Activated CD4-positive, alpha-beta T cell treated with anti-CD3 and anti-CD28 coated beads, Interleukin-2, amount 50 U/mL, for 24 hours (primary cell): Measurements from ENCODE around the gene MRPS21.

Source experiments
- DNase-seq, 2 donors: peaks; one replicate each; pipeline ENCODE4 v3.0.0-alpha.2; 2020; ENCODE audit warnings: low read depth in 1 of 2, low spot score in 1 of 2

MRPS21 gene

DNA sequence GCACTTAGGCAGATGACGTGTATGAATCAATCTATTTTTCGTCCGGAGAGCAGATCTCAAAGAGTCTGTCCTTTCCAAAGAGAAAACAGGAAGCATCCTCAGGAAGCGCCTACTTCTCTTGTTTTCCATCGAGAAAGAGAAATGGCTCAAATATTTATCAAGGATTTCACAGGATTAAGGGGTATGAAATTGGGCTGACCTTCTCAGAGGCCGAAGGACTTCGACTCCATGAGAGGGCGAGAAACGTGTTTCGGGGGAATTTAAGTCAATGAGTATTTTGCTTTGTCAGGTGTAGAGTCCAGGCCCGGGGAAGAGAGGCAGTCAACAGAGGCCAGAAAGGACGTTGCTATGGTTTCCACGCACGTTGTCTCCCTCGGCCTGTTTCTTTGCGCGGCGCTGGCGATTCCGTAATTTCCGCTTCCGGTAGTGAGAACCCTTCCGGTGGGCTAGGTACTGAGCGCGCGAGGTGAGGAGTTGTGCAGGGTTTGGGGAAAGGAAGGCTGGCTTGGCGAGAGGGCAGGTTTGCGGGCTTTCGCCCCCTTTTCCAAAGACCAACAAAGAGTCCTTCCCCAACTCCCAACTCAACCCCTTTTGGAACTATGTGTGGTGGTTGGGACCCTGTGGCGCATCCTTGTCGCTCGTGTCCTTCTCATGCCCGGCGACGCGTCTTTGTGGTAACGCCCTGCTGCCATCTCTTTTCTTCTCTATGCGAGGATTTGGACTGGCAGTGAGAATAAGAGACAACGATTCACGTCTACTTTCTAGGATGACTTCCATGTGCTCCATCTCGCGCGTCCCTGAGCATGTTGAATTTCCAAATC is at the start of gene MRPS21:
Gene MRPS21 (plus strand): TSS at position 429 of the 821 bp plus-strand sequence. CDS start 506 bp downstream, outside the sequence.
- DNase-seq = peak; percentile 75 to 87

DNA sequence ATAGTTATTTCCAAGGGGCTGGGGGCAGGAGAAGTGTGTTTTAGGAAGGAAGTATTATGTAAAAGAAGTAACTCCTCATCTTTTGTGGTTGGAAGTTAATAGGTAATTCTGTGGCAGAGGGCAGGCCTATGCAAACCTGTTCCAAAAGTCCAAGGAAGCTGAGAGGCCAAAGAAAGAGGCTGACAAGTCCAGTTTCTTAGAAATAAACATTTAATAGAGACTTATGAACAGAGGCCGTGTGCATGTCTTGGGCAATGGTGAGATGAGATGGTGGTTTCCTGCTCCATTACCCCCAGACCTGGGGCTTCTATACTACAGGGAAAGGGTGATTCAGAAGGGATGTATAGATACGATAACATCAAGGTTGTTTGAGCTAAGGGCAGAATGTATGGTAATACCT is 43.7 kb upstream of the MRPS21 start:
- DNase-seq = no peak

DNA sequence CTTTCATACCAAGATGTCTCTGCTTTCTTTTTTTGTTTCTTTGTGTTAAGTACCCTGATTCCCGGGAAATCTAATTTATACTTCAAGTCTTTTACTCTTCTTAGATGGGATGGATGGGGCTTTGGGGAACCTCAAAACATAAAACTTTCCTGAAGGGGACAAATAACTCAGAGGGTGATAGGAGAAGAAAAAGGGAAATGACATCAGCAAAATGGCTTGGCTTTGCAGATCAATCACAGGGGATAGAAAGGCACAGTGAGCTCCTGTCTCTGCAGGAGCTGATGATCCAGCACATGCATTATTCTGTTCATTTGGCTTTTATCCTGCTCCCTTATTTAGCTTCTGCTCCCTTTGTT is 37.5 kb upstream of the MRPS21 start:
- DNase-seq = no peak

DNA sequence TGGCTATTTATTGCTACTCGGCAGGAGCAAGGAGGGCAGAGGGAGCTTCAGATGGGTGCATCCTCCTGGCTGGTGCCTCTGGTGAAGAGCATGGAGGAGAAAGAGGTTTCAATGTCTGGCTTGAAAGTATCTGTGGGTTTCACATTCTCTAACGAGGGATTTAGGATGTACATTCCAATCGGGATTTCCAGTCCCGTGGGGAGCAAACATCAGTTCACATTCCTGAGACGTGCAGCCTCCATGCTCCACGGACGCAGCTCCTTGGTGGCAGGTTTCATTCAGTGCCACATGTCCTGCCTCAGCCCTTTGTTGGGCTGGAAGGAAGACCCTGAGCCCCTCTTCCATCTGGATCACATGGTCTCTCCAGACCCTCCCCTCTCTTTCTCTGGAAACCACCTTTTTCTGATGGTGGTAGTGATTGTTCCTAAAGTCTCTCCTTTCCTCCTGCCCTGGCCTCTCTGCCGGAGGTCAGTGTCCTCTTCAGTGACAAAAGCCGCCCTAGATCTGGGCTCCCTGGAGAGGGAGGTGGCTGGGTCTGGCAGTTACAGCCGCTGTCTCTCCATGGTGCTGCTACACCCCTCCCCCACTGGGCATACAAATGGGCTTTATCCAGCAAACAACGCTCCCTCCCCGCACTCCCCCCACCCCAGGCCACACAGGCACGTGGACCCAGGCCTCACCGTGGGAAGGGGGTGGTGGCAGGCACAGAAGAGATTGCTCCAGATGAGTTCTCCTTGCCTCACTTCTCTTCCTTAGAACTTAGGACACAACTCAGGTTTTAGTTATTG is 36.9 kb upstream of the MRPS21 start:
- DNase-seq = no peak

DNA sequence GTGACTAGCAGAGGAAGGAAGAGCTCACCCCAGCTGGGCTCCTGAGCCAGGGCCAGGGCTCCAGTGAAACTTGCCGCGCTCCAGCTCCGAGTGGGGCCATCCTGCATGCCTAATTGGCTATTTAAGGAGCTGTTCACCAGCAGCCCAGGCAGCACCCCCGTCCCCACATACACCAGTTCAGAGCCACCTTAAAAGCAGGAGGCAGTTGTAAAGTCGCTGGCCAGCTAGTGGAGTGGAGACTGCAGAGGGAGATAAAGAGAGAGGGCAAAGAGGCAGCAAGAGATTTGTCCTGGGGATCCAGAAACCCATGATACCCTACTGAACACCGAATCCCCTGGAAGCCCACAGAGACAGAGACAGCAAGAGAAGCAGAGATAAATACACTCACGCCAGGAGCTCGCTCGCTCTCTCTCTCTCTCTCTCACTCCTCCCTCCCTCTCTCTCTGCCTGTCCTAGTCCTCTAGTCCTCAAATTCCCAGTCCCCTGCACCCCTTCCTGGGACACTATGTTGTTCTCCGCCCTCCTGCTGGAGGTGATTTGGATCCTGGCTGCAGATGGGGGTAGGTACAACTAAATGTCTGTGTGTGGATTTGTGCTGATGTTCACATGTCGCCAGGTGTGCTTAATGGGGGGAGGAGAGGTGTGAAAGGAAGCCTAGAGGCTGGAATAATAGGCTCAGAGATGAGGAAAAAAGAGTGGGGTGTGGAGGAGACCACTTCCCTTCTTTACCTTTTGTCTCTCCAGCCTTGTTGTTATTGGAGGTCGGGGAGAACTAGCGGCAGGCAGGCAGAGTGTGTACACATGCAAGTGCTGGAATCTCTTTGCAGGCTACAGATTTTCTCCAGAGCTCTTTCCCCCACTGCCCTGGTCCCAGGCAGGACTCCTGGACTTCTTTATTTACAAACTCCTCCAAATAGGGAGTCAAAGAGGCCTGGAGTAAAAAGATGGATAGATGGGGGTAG is 35.8 kb upstream of the MRPS21 start, which contains the start of gene CA14:
Gene CA14 (plus strand): TSS at position 151 of the 962 bp plus-strand sequence. CDS start 355 bp downstream, at position 506.
- DNase-seq = no peak

DNA sequence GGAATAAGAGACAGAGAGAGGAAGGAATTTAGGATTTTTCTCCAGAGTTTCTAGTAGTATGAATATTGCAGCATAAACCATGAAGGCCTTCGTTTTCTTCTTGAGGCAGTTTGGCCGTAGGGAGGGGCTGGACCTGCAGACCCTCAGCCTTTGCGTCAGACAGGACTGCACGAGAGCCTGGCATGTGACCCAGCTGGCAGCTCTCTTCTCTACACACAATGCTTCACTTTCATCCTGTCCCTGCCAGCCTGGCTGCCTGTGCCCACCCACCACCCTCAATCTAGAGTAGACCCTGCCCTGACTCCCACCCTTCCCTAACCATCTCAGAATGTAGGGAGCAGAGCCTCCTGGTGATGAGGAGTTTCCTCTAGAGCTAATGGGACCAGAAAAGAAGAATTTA is 34.4 kb upstream of the MRPS21 start:
- DNase-seq = no peak

DNA sequence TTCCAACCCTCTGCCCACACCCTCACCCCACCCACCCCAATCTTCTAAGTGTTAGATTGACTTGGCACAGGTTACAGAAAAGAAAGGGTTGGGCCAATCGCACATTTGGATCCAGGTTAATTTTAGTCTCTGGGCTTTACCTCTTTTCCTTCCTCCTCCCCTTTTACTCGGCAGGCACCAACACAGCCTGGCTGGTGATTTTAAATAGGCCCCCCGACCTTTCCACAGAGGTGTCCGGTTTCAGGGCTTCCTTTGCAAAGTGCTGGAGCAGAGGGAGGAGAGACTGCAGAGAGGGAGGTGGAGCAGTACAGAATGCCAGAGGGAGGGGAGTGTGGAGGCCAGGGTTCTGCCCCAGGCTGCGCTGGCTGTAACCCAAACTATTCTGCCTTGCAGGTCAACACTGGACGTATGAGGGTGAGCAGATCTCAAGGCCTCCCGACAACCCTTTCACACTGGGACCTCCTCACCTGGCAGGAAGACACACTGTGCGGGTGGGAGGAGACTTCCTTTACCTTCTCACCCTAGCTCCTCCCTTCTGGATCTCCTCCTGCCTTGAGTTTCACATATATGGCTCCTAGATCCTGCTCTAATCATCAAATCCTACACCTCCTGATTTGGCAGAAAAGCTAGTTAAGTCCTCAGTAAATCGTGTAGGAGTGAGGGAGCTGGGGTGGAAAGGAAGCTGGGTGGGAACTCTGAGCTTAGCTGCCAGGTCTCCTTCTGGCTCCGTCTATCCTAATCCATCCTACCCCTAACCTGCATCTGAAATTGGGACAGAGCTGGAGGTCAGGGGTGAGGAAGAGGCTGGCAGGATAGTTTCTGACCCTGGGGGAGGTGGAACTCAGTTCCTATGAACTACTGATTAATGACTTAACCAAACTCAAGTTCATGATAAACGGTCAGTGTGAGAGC is 33.6 kb upstream of the MRPS21 start:
- no peak for DNase-seq

DNA sequence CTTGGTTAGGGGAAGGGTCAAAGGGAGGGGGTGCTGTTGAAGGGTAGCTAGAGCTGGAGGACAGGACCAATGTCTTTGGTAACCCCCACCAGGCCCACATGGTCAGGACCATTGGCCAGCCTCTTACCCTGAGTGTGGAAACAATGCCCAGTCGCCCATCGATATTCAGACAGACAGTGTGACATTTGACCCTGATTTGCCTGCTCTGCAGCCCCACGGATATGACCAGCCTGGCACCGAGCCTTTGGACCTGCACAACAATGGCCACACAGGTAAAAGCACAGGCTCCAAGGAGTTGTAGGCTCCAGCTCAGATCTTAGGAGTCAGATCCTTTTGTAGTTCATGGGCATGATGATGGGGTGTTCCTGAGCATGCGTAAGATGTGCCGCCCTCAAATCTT is 32.3 kb upstream of the MRPS21 start:
- DNase-seq = no peak

DNA sequence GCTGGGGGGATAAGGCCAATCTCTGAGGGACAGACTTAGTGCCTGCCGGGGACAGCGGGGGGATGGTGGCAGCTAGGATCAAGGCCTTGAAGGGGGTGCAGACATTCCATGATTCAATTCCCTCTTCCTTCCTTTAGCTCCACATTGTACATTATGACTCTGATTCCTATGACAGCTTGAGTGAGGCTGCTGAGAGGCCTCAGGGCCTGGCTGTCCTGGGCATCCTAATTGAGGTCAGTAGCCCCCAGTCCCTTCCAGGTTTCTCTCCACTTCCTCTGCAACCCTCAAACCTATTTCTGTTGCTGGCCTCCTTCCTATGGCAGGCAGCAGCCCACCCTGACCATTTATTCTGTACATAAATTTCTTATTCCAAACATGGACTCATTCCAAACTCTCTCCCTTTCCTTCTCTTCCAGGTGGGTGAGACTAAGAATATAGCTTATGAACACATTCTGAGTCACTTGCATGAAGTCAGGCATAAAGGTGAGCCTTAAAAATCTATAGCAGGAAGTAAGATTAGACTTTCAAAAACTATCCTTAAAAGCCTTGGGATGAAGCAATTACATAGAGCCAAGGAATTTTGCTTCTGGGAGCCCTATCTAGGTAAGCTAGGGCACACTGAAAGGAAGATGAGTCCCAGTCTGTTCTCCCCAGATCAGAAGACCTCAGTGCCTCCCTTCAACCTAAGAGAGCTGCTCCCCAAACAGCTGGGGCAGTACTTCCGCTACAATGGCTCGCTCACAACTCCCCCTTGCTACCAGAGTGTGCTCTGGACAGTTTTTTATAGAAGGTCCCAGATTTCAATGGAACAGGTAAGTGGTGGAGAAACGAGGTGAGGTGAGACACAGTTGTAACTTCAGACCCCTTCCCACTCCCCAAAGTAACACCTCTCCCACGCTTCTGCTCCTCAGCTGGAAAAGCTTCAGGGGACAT is 31.0 kb upstream of the MRPS21 start:
- DNase-seq = no peak

DNA sequence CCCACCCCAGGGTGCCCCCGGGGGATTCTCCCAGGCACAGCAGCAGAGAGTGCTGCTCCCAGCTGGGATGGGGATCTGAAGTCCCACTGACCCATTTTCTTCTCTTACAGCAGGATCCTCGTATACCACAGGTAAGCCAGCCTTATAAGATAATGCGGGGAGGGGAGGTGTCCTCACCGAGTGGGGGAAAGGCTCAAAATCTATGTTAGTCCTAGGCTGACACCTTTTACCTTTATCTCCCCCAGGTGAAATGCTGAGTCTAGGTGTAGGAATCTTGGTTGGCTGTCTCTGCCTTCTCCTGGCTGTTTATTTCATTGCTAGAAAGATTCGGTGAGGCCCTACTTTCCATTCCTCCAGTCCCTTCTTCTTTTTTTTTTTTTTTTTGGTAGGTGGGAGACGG is 30.1 kb upstream of the MRPS21 start:
- no peak for DNase-seq

DNA sequence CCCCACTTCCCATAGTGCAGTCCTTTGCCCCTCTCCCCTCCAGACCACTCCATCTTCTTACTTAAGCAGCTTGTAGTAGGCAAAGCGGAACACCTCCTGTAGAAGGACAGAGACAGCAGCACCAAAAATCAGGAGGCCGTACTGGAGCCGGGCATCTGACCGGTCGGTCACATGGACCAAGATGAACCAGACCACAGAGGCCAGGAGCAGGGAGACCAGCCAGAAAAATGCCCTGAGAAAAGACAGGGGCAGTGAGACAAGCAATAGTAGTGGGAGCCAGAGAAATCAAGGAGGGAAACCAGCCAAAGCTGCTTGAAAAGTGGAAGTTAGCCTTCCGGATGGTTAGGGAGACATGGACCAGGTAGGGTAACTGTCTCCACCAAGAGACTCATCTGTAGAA is 25.8 kb upstream of the MRPS21 start:
- DNase-seq = no peak

DNA sequence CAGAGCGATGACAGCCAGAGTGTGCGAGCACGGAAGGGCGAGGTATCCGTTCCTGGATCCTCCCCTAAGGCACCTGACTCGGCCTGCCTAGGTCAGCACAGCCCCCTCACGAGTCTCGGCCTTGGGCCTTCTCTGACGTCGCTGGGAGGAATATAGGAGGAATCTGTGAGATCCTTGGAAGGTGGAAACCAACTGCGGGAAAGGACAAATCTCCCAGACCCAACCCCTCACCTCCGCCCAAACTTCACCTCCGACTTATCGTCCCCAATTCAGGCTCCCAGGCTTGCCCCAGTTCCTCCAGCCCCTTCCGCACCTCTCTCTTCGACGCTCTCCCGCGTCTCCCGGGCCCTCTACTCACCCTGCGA is 25.3 kb upstream of the MRPS21 start:
- DNase-seq = peak in 1 of 2 donors; percentile 7

DNA sequence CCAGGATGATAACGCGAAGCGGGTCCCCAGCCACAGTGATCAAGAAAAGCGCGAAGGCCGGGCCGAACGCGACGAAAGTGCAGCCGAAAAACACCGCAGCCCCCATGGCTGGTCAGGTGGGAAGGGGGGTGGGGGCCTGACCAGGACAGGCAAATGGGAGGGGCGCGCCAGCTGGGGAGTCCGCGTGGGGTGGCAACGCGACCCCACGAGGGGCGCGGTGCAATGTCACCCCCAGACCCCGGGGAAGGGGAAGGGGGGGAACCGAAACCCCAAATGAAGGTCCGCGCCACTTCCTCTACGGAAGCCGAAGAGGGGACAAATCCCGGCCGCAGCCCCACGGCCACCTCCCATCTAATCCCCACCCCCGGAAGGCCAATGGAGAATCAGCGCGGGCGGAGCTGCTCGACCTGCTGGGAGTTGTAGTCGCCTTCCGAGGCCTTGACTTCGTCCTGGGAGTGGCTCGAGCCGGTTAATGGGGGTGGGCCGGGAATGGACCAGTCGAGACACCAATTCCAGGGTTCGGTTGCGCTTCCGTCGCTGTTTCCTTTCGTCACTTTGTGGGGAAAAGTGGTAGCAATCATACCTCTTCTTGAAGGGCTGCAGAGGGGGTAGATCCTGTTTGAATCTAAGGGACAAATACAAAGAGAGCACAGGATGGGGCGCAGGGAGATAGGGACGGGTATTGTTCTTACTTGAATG is 24.8 kb upstream of the MRPS21 start, which contains the start of gene APH1A:
Gene APH1A (minus strand): TSS at position 312 of the 699 bp plus-strand sequence. CDS start 206 bp downstream, at position 106.
- DNase-seq = peak; percentile 76 to 96

DNA sequence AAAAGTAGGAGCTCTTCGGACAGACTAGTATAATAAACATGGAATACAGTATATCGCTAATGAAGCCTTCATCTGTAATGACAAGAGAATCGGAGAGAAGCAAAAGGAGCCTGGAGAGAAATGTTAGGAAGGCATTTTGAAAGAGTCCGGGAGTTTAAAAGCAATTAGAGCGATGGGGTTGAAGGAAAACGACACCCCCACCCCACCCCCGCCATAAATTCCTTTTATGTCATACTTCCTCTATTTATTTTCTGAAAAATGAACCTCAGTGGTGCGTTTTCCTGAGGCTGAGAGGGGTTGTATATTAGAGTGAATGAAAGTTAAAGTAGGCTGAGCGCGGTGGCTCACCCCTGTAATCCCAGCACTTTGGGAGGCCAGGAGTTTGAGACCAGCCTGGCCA is 24.2 kb upstream of the MRPS21 start:
- no peak for DNase-seq

DNA sequence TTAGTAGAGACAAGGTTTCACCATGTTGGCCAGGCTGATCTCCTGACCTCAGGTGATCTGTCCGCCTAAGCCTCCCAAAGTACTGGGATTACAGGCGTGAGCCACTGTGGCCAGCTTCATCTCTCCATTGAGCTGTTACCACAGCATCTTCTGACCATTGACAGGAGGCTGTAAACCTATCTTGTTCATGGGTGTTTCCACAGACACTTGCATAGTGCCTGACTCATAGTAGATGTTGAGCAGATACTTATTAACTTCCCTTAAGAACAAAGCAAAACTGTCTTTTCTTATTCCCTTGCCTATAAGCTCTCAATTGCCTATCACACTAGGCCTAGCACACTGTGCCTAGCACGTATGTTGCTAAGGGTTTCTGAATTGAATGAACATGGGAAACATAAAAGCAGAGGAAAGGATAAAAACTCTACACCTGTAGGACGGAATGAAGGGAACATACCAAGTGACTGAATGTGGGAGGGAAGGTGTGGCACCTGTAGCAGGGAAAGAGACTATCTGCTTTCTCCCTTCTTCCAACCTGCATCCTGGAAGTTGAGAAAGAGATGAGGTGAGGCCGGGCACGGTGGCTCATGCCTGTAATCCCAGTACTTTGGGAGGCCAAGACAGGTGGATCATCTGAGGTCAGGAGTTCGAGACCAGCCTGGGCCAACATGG is 22.2 kb upstream of the MRPS21 start:
- no peak for DNase-seq

DNA sequence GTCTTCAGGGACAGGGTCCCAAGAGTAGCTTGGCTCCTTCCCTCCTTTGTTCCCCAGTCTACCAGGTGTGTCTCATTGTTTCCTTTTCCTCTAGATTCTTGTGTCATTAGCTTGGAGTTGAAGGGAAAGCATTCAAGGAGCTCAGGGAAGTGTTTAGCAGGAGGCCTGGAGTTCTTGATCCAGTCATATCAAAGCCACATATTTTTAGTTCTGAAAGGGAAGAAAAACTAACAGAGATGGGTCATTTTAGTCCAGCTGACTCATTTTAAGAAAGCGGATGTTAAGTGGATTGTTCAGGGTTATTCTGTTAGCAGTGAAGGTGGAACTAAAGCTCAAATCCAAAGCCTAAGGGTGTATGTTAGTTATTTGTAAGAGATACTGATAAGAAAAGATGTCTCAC is 20.4 kb upstream of the MRPS21 start:
- DNase-seq = no peak

DNA sequence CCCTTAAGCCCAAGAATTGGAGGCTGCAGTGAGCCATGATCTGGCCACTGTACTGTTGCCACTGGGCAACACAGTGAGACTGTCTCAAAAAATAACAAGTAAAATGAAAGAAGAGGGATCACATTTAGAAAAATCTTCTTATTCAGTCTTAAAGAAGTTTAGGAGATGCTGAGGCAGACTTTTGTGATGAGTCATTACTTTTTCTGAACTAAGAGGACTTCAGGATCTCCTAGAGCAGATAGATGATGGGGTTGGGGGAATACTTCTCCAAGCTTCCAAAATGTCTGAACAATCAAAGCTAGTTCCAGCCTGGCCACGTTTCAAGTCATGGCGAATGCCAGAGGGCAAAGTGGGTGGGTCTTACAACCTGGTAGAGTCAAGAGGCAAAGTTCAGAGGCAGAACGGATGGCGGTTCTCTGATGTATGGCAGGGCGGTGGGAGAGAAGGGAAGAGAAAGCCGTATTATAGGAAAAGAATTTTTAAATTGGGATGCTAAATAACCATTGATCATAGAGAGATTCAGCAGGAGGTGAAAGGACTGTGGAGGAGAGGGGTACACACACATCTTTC is 13.4 kb upstream of the MRPS21 start:
- DNase-seq = no peak
